ENCODE measurements around the gene HMGCR.

Gene HMGCR

GRCh38 chr5:75381456-75381855 is 44.4 kb downstream of the HMGCR start:
- DNase-seq (ENCODE audit: low read depth) = no peak

- DNase-seq (ENCODE audit: low read depth) = no peak
These were observed 47.2 kb downstream of the HMGCR start for GRCh38 chr5:75384218-75384617.

- DNase-seq (ENCODE audit: low read depth) = no peak
These were observed 50.8 kb downstream of the HMGCR start for GRCh38 chr5:75387806-75388205.

GRCh38 chr5:75389430-75389829 is 52.4 kb downstream of the HMGCR start:
- no peak for DNase-seq (ENCODE audit: low read depth)

GRCh38 chr5:75395277-75395676 is 58.3 kb downstream of the HMGCR start:
- no peak for DNase-seq (ENCODE audit: low read depth)

GRCh38 chr5:75405296-75405695 is 68.3 kb downstream of the HMGCR start:
- peak; percentile 45 for DNase-seq (ENCODE audit: low read depth)

All from iris pigment epithelial cell (primary cell).